Inflammatory macrophage treated with lipopolysaccharide for 4 hours (primary cell): ENCODE data around the gene P2RY6.

Experiments used
- DNase-seq: peaks from one replicate; pipeline ENCODE4 v3.0.0-alpha.2; 2020

The P2RY6 gene

DNA sequence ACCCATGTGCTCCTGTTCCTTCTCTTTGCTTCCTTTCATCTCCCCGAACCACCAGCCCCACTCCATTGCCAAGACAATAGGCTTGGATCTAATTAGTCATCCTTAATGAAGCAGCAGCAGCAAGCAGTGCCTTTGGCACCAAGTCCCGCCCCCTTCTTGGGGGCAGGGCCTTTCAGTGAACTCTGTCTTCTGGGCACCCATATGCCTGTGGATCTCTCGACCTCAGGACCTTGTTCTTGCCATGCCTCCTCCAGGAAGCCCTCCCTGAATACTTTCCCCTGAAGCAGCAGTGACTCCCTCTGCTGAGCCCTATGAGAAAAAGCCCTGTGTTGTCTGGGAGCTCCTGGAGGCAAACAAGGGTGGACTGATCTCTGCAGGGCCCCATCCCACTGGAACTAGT, 68.0 kb downstream of the P2RY6 start:
- no peak for DNase-seq

DNA sequence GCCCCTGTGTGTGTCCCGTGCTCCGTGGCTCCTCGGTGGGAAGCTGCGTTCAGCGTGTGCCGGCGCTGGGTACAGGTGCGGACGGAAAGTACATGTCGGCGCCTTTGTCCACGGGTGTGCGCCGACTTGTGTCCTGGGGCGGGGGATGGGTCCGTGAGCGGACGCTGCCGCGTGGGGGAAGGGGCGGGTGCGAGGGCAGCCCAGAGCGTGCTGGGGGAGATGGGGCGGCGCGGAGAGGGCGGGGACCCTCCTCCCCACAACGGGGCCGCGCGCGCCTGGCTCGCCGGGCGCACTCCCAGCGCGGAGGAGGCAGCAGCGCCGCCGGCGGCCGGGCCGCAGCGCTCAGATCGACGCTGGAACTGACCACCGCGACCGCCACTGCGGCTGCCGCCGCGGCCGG, 70.5 kb downstream of the P2RY6 start:
- DNase-seq, result no peak

DNA sequence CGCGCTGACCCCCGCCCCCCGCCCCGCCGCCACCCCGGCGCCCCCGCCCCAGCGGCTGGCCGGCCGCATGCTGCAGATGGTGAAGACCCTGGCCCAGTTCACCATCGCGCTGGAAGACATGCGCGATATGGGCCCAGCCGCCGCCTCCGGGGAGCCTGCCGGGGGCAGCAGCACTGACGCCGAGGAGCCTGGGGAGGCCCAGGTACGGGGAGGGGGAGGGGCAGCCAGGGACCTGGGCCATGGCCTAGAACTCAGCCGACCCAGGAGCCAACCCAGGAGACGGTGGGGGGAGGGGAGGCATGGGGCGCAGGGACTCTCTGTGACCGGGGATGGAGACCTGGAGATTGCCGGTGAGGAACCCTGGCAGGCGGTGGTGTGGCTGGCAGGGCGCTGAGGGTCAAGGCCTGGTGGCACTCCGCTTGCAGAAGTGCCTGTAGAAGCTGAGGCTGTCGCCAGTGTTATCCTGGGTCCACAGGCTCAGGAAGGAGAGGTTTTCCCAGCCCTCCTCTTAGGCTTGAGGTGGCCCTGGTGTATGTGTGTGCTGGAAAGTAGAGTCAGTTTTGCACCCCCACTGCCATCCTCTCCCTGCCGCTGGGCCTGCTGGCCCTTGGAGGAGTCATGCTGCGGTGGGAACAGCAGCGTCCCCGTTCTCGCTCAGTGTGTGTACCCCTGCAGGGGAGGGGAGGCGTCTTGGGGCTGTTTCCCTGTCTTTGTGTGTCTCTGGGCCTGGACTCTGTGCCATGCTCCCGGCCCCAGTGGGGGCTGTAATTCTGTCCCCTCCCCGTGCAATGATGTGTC, 71.1 kb downstream of the P2RY6 start:
- no peak for DNase-seq

DNA sequence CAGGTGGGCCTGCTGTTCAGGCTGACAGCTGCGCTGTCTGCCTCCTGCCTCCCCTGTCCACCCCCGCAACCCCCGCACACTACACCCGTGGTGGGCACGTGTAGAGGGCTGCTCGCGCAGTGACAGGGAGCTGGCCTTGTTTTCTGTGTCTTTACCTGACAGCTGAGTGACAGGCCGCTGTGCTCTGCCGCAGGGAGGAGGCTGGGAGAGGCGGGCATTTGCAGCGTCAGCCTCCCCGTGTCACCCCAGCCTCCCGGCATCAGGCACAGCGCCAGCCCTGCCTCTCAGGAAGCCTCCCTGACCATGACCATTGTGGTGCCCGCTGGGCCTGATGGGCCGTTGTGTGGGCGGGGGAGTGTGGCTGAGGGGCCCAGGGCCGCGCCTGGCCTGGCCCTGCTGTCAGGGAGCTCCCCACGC, 72.1 kb downstream of the P2RY6 start:
- no peak for DNase-seq

DNA sequence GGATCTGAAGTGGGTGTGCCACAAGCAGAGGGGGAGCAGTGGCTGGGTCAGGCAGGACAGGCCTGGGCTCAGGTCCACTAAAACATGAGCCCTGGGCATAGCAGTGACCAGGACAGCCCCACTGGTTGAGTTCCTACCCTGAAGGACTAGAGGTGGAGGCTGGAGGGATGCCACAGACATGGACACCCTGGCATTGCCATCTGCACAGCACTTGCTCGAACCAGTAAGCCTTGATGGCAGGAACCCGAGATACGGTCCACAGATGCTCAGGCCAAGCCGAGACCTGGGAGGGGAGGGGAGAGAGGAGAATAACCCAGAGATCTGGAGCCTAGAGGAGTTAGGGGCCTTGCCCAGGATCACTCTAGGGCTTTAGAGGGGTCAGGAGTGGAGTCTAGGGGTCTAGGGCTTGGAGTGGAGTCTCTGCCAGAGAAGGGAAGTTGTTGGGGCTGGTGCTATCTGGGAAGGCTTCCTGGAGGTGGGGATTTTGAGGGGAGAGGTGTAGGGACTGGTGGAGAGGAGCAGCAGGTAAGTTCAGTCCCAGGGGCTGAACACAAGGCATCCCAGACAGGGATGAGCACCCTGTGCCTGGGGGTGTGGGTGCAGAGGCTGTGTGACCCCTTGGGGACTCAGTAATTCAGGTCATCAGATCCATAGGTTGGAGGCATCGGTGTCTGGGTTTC, 73.5 kb downstream of the P2RY6 start:
- no peak for DNase-seq

DNA sequence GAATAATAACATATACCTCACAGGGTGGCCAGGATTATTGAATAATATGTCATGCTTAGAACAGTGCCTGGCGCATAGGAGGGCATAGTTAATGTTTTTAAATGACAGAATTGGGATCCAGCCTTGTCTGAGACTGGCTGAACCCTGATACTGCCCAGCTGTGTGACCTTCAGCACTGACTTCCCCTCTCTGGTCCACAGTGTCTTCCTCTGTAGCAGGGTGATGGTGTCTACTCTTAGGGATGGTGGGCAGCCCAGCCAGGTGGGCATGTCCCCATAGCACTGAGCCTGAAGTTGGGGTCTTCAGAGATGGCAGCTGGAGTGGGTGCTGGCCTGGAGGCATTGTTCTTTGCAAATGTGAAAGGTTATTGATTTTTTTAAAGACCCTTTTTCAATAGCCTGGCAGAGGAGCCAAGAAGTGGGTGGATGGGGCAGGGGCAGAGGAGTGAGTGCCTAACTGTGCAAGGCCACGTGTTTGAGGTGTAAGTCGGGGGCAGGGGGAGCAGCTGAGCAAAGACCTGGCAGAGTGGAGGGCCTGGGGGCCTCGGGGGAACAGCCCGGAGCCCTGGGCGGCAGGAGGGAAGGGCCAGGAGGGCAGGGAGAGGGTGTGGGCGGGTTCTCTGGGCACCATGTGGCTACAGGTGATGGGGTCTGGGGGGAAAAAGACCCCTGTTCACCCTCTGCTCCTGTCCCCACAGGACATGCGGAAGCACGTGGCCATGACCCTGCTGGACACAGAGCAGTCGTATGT, 74.2 kb downstream of the P2RY6 start:
- no peak for DNase-seq

DNA sequence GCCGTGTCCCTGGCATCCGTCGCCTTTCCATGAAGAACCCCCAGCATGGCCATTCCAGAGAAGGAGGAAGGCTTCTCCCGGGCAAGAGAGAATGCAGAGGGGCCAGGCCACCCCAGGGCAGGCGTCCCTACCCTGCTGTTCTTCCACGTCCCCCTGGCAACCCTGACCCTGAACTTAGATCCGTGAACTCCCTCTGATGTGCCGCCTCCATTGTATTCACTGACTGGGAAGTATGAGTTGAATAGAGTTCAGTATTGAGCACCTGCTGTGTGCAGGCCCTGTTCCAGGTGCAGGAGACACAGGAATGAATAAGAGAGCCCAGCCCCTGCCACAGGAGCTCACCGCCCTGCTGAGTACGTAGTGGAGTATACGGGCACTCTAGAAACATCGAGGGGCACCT, 74.9 kb downstream of the P2RY6 start:
- no peak for DNase-seq
